Measurements from ENCODE around the gene SAMD9L.

GRCh38 chr7:93146472-93147141 lies 1.6 kb downstream of the SAMD9L start:
- no peak for TF ChIP-seq CTCF (conservative IDR thresholded peaks at IDR 0.05 in 1 of 2, IDR thresholded peaks at IDR 0.05 in 1 of 2; ENCODE audit: low read depth in 1 of 2, low read length in 2 of 2)
- no peak for TF ChIP-seq EZH2 (IDR thresholded peaks at IDR 0.05; ENCODE audit: low read length, missing control alignments)
